HepG2 (cell line): ENCODE measurements around the gene SRXN1. TPM values are rescaled to one million over a fixed set of nuclear protein-coding genes. Genes with fewer than 3 reads are reported as not detected.

Experiments used
- ATAD3A ChIP-seq: sonication (generic); formaldehyde crosslinking; IDR thresholded peaks from 2 replicates; pipeline ENCODE4 v1.4.0; 2020; ENCODE audit warnings: missing genetic modification reagents
- CREBL2 ChIP-seq: sonication (generic); formaldehyde crosslinking; IDR thresholded peaks from 2 replicates; pipeline ENCODE4 v1.8.1; 2023; ENCODE audit warnings: missing genetic modification reagents, mild to moderate bottlenecking, borderline replicate concordance
- FIP1L1 ChIP-seq: fragments of 200-400 bp; formaldehyde crosslinking; IDR thresholded peaks from 2 replicates; pipeline ENCODE4 v1.6.1; 2018; ENCODE audit warnings: low read depth, mild to moderate bottlenecking, low read length, moderate library complexity, borderline replicate concordance; ENCODE audit not compliant: insufficient read depth
- GMEB2 ChIP-seq: IDR thresholded peaks from 2 replicates; pipeline ENCODE4 v1.6.1; 2016; ENCODE audit warnings: missing biosample characterization, missing genetic modification reagents, low read depth
- HHEX ChIP-seq: IDR thresholded peaks from 2 replicates; pipeline ENCODE4 v1.6.1; 2016; ENCODE audit warnings: control low read depth
- HNRNPL ChIP-seq: fragments of 200-400 bp; formaldehyde crosslinking; IDR thresholded peaks from 2 replicates; pipeline ENCODE4 v1.6.1; 2017; ENCODE audit warnings: mild to moderate bottlenecking, low read depth, low read length
- KDM4B ChIP-seq: sonication (generic); formaldehyde crosslinking; IDR thresholded peaks from 2 replicates; pipeline ENCODE4 v1.4.0; 2020; ENCODE audit warnings: missing genetic modification reagents
- KDM6A ChIP-seq: IDR thresholded peaks from 2 replicates; pipeline ENCODE4 v1.6.1; 2016; ENCODE audit warnings: low read depth
- MAX ChIP-seq: IDR thresholded peaks from 2 replicates; pipeline ENCODE4 v1.6.1; 2012; ENCODE audit warnings: inconsistent platforms
- NR0B2 ChIP-seq: sonication (generic); formaldehyde crosslinking; IDR thresholded peaks from 2 replicates; pipeline ENCODE4 v1.4.0; 2020; ENCODE audit warnings: mild to moderate bottlenecking, missing genetic modification reagents
- PCBP1 ChIP-seq: fragments of 200-400 bp; formaldehyde crosslinking; IDR thresholded peaks from 2 replicates; pipeline ENCODE4 v1.6.1; 2017; ENCODE audit warnings: mild to moderate bottlenecking, low read depth, low read length, borderline replicate concordance
- RBM22 ChIP-seq: fragments of 200-400 bp; formaldehyde crosslinking; optimal IDR thresholded peaks from 2 replicates; pipeline ENCODE3; 2017; ENCODE audit warnings: mild to moderate bottlenecking, low read length, moderate library complexity
- SRSF1 ChIP-seq: fragments of 200-400 bp; formaldehyde crosslinking; optimal IDR thresholded peaks from 2 replicates; pipeline ENCODE3; 2017; ENCODE audit warnings: mild to moderate bottlenecking, low read depth, low read length, moderate library complexity
- TCF7 ChIP-seq: sonication (generic); IDR thresholded peaks from 2 replicates; pipeline ENCODE4 v1.6.1; 2016; ENCODE audit warnings: antibody characterized with exemption, low read depth
- U2AF1 ChIP-seq: fragments of 200-400 bp; formaldehyde crosslinking; optimal IDR thresholded peaks from 2 replicates; pipeline ENCODE3; 2017; ENCODE audit warnings: mild to moderate bottlenecking, low read depth, low read length
- ZBTB10 ChIP-seq: sonication (generic); formaldehyde crosslinking; IDR thresholded peaks from 2 replicates; pipeline ENCODE4 v1.4.0; 2020; ENCODE audit warnings: missing genetic modification reagents, borderline replicate concordance
- ZBTB14 ChIP-seq: sonication (generic); formaldehyde crosslinking; IDR thresholded peaks from 2 replicates; pipeline ENCODE4 v1.4.0; 2020; ENCODE audit warnings: missing genetic modification reagents
- ZFAT ChIP-seq: sonication (generic); formaldehyde crosslinking; conservative IDR thresholded peaks from 2 replicates; pipeline ENCODE4 v1.8.1; 2023; ENCODE audit warnings: missing genetic modification reagents, inconsistent platforms
- ZNF101 ChIP-seq: sonication (generic); formaldehyde crosslinking; IDR thresholded peaks from 2 replicates; pipeline ENCODE4 v1.4.0; 2020; ENCODE audit warnings: mild to moderate bottlenecking, low read depth, missing genetic modification reagents, borderline replicate concordance
- ZNF33A ChIP-seq: sonication (generic); formaldehyde crosslinking; IDR thresholded peaks from 2 replicates; pipeline ENCODE4 v1.5.1; 2020; ENCODE audit warnings: missing genetic modification reagents, mild to moderate bottlenecking, moderate library complexity, borderline replicate concordance
- ZNF350 ChIP-seq: sonication (generic); formaldehyde crosslinking; IDR thresholded peaks from 2 replicates; pipeline ENCODE4 v1.4.0; 2020; ENCODE audit warnings: mild to moderate bottlenecking, low read depth, missing genetic modification reagents, borderline replicate concordance
- ZNF550 ChIP-seq: sonication (generic); formaldehyde crosslinking; IDR thresholded peaks from 2 replicates; pipeline ENCODE4 v1.4.0; 2020; ENCODE audit warnings: mild to moderate bottlenecking, missing genetic modification reagents, borderline replicate concordance
- ZNF572 ChIP-seq: sonication (generic); formaldehyde crosslinking; IDR thresholded peaks from 2 replicates; pipeline ENCODE4 v1.5.1; 2020; ENCODE audit warnings: mild to moderate bottlenecking, missing genetic modification reagents
- ZNF614 ChIP-seq: IDR thresholded peaks from 2 replicates; pipeline ENCODE4 v1.6.1; 2018; ENCODE audit warnings: missing biosample characterization, missing genetic modification reagents, inconsistent platforms, borderline replicate concordance
- ZNF619 ChIP-seq: sonication (generic); formaldehyde crosslinking; IDR thresholded peaks from 2 replicates; pipeline ENCODE4 v1.4.0; 2020; ENCODE audit warnings: mild to moderate bottlenecking, missing genetic modification reagents
- ZNF672 ChIP-seq: sonication (generic); formaldehyde crosslinking; IDR thresholded peaks from 2 replicates; pipeline ENCODE4 v1.8.1; 2022; ENCODE audit warnings: missing genetic modification reagents
- polyA plus RNA-seq, 8 experiments: library from polyadenylated mRNA; depleted of rRNA in 3 of 8; stranded (reverse) in 7 of 8; unstranded in 1 of 8; fragments of >200 nt; fragmentation: Illumina TruSeq in 4 of 8; extraction: Trizol in 4 of 8; gene quantifications; 2 replicates each; pipeline versions ENCODE4 v1.2.1 to v1.2.3, GENCODE V29; 2011 to 2016; ENCODE audit warnings: low read depth in 4 of 8, missing spikeins in 1 of 8, mixed read lengths in 1 of 8; ENCODE audit not compliant: insufficient read depth in 1 of 8
- total RNA-seq, 5 experiments: library from RNA; depleted of rRNA; stranded (reverse); fragments of >200 nt; fragmentation: Illumina TruSeq; extraction: Trizol; gene quantifications; 2 replicates each; pipeline ENCODE4 v1.2.3, GENCODE V29; 2016; ENCODE audit warnings: low read depth in 1 of 5

Gene SRXN1
- total and polyA plus RNA-seq, 2 of the 13 experiments (the other 11 are each of a cell fraction or from before 2014, with no cell fraction given), result 29.9 to 87.7 TPM

GRCh38 chr20:618980-619379, 34.0 kb downstream of the SRXN1 start (continued):
- no peak for TF ChIP-seq MAX
- TF ChIP-seq ZNF614, result no peak
- no peak for TF ChIP-seq SRSF1
- TF ChIP-seq U2AF1, result no peak
- no peak for TF ChIP-seq CREBL2 (CRISPR knock-in tag)
- no peak for TF ChIP-seq RBM22
- TF ChIP-seq KDM4B, result no peak
- no peak for TF ChIP-seq ZBTB14 (CRISPR knock-in tag)
- TF ChIP-seq TCF7, result peak; percentile 72
- TF ChIP-seq ZNF350, result no peak
- TF ChIP-seq HNRNPL, result no peak
- TF ChIP-seq ZNF619 (CRISPR knock-in tag), result no peak
- TF ChIP-seq ZFAT (CRISPR knock-in tag), result no peak
- no peak for TF ChIP-seq ZNF550
- TF ChIP-seq HHEX (CRISPR knock-in tag), result peak; percentile 46; the same call in 1 of the 2 replicates
- TF ChIP-seq NR0B2 (CRISPR knock-in tag), result no peak
- TF ChIP-seq ZNF33A (CRISPR knock-in tag), result no peak
- TF ChIP-seq ZNF672 (CRISPR knock-in tag), result no peak
- TF ChIP-seq GMEB2 (CRISPR knock-in tag), result no peak
- TF ChIP-seq ZNF101 (CRISPR knock-in tag), result no peak
- TF ChIP-seq ATAD3A, result no peak
- TF ChIP-seq PCBP1, result no peak
- TF ChIP-seq ZNF572, result no peak
- no peak for TF ChIP-seq ZBTB10 (CRISPR knock-in tag)
- TF ChIP-seq KDM6A (CRISPR knock-in tag), result no peak
- no peak for TF ChIP-seq FIP1L1
